UCSD-AML1 (cell line): ENCODE data around the gene ZNF592.

Experiments
- DNase-seq: peaks from one replicate; lab custom pipeline; 2025; ENCODE audit not compliant: unreplicated experiment; lab: John Stamatoyannopoulos, UW

The ZNF592 gene

GRCh38 chr15:84775867-84776449 lies 27.6 kb downstream of the ZNF592 start:
- no peak for DNase-seq

- no peak for DNase-seq
These were observed 29.8 kb downstream of the ZNF592 start for GRCh38 chr15:84778194-84778593.

GRCh38 chr15:84780492-84780891 lies 32.1 kb downstream of the ZNF592 start:
- DNase-seq: no peak

GRCh38 chr15:84781495-84781894 lies 33.1 kb downstream of the ZNF592 start:
- DNase-seq: no peak

GRCh38 chr15:84782346-84782745 lies 34.0 kb downstream of the ZNF592 start:
- DNase-seq: no peak

- DNase-seq: no peak
These were observed 35.3 kb downstream of the ZNF592 start for GRCh38 chr15:84783493-84784251.

GRCh38 chr15:84784262-84784661 lies 35.9 kb downstream of the ZNF592 start:
- DNase-seq: no peak

- no peak for DNase-seq
These were observed 36.7 kb downstream of the ZNF592 start for GRCh38 chr15:84785053-84785452.

- no peak for DNase-seq
These were observed 40.1 kb downstream of the ZNF592 start for GRCh38 chr15:84788500-84788899.

GRCh38 chr15:84789762-84790161 lies 41.4 kb downstream of the ZNF592 start:
- no peak for DNase-seq

- no peak for DNase-seq
These were observed 42.3 kb downstream of the ZNF592 start for GRCh38 chr15:84790676-84791075.

GRCh38 chr15:84791763-84792162 lies 43.4 kb downstream of the ZNF592 start:
- DNase-seq: no peak

GRCh38 chr15:84793431-84794161 lies 45.2 kb downstream of the ZNF592 start:
- DNase-seq: no peak

- DNase-seq: no peak
These were observed 45.8 kb downstream of the ZNF592 start for GRCh38 chr15:84794162-84794547.

- no peak for DNase-seq
These were observed 46.8 kb downstream of the ZNF592 start for GRCh38 chr15:84795186-84795585.

GRCh38 chr15:84797212-84797611 lies 48.8 kb downstream of the ZNF592 start:
- no peak for DNase-seq

- no peak for DNase-seq
These were observed 49.4 kb downstream of the ZNF592 start for GRCh38 chr15:84797801-84798200.

GRCh38 chr15:84798436-84798946 lies 50.1 kb downstream of the ZNF592 start:
- no peak for DNase-seq

- no peak for DNase-seq
These were observed 51.3 kb downstream of the ZNF592 start for GRCh38 chr15:84799511-84800187.

- no peak for DNase-seq
These were observed 52.0 kb downstream of the ZNF592 start for GRCh38 chr15:84800365-84800806.
